Esophagus squamous epithelium (tissue), 4 donors: ENCODE measurements around the gene ASTN2.

Experiments
- POLR2A ChIP-seq, 4 donors: fragments of 450-650 bp; IDR thresholded peaks; one replicate each; pipeline ENCODE4 v1.6.1; 2017; ENCODE audit warnings: antibody characterized with exemption in 4 of 4, mild to moderate bottlenecking in 4 of 4, moderate library complexity in 3 of 4
- TF ChIP-seq, protein P1 (sequence below), 6 experiments: fragments of 450-650 bp in 4 of 6; fragments of 200-600 bp in 2 of 6; sonication (generic) in 2 of 6; IDR thresholded peaks; one replicate each; pipeline ENCODE4 v1.5.1; 2016 to 2019; ENCODE audit warnings: antibody characterized with exemption in 6 of 6, mild to moderate bottlenecking in 4 of 6, moderate library complexity in 4 of 6

- TF ChIP-seq, protein P1, sequence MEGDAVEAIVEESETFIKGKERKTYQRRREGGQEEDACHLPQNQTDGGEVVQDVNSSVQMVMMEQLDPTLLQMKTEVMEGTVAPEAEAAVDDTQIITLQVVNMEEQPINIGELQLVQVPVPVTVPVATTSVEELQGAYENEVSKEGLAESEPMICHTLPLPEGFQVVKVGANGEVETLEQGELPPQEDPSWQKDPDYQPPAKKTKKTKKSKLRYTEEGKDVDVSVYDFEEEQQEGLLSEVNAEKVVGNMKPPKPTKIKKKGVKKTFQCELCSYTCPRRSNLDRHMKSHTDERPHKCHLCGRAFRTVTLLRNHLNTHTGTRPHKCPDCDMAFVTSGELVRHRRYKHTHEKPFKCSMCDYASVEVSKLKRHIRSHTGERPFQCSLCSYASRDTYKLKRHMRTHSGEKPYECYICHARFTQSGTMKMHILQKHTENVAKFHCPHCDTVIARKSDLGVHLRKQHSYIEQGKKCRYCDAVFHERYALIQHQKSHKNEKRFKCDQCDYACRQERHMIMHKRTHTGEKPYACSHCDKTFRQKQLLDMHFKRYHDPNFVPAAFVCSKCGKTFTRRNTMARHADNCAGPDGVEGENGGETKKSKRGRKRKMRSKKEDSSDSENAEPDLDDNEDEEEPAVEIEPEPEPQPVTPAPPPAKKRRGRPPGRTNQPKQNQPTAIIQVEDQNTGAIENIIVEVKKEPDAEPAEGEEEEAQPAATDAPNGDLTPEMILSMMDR (IDR thresholded peaks at IDR 0.05): no peak
- TF ChIP-seq POLR2A (IDR thresholded peaks at IDR 0.05): no peak
Observed at GRCh38 chr9:117044241-117044640, 370.6 kb downstream of the ASTN2 start.
